NCI-H2081 (cell line): ENCODE results near the gene NPHP4.

Experiments used
- DNase-seq, 2 experiments: peaks; one replicate each; lab custom pipeline; 2025; lab: John Stamatoyannopoulos, UW

NPHP4 gene

DNA sequence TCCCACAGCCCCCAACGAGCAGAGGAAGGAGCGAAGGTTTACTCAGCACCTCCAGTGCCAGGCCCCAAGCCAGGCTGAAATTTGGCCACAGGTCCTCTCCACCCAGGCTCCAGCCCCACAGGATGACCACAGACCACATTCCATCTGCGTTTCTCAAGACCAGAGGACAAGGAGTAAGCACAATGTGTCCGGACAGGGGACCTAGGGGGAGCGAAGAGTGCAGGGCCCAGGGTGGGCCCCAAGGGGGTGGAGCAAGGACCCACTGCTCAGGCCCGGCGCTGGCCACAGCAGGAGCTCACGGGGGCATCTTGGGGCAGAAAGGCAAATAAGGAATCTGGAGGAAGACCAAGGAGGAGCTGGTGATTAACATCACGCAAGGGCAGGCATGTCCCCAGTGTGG, 100.5 kb downstream of the NPHP4 start:
- DNase-seq = no peak

DNA sequence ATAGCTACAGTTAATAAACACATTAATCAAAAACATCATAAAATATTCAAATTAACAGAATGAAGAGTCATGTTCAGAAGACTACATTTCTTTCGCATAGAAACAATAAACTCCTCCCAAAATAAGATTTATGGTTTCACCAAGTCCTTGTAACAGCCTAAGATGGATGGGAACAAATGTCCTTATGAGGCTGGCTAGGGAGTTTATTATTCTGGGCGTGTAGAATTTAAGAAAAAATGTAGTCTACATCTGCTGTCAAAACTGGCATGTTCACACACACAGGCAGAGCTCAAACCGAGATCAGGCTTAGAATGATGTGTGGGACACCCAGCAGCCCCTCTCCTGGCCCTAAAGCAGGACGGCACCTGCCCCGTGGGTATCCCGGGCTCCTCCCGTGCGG, 101.1 kb downstream of the NPHP4 start:
- no peak for DNase-seq

DNA sequence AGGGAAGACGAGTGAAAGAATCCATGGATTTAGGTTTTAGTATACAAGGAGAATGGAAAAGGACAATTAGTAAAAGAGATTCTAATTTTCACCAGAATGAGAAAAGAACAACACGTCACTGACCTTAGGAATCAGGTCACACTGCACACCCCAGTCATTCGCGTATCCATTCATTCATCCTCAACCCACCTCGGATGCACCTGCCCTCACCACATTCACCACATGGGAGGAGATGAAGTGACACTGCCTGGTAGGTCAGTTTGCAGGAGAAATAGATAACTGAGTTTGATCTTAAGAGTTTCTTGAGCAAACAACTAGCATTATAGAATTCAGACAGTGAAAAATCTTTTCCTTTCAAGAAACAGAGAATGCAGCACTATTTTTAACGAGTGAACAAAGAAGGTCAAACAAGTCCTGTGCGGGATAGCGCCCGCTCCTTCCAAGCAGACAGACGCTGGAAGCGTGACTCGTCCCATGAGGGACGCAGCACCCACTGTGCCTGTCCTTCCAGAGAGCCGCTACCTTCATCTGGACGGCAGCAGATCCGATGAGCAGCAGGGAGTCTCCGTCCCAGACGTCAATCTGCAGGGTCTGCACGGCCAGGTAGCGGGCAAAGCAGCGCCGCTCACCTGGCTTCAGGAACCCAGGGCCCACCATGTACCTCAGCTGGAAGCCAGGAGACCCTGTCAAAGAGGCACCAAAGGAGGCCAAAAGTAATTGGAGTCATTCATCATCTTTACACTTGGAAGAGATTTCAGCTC, 101.7 kb downstream of the NPHP4 start:
- DNase-seq = no peak

DNA sequence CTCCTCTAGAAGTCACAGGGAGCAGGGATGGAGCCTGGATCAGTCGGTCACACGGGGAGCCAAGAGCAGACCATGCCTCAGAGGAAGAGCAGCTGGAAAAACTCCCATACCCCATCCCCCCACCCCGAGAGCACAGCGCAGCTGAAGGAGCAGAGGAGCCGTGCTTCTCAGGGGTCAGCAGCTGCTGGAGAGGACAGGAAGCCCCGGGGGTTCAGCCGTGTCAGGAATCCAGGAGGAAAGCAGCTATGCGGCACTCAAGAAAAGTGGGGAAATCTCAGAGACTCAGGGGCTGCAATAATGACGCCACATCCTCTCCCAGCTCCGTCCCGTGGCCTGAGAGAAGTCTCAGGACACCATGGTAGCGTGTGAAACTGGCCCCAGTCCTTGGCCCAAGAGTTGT, 102.3 kb downstream of the NPHP4 start:
- no peak for DNase-seq

DNA sequence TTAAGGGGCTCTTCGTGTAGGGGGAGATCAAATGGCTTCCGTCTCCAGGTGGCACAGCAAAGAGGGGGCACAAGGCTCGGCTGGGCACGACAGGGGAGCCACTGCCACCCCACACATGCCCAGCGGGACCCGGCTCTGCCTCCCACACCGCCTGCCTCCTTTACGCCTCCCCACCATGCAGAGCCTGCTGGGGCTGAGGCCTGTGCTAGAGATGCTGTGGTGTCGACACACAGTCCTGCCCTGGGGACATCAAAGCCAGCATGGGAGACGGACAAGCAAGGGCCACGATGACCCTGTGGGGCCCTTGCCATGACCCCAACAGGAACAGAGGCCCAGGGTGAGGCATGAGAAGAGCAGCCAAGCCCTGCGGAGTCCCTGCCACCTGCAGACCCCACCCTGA, 102.8 kb downstream of the NPHP4 start:
- no peak for DNase-seq

DNA sequence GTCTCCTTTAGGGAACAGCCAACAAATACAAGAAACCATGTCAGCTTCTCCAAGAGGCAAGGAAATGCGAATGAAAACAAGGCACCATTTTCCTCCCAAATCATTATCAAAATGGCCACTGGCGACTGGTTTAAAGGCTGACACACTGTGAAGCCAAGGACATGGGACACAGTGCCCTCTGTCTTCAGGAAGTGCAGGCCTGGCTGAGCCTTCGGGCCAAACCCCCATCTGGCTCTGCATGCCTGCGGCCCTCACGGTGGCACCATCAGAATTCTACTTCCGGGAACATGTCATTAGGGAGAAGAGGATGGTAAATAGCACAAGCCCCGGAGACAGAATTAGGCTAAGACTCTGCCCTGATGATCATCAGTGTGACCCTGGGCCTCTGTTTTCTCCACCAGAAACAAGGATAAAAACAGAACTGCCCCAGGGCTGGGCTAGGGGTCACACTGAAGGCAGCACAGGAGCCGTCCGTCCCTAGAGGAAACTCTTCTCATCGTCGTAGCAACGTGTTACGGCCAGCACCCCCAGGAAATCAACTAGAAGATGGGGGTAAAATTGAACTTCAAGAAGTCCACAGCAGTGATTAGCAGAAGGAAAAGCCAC, 103.5 kb downstream of the NPHP4 start:
- DNase-seq = no peak

DNA sequence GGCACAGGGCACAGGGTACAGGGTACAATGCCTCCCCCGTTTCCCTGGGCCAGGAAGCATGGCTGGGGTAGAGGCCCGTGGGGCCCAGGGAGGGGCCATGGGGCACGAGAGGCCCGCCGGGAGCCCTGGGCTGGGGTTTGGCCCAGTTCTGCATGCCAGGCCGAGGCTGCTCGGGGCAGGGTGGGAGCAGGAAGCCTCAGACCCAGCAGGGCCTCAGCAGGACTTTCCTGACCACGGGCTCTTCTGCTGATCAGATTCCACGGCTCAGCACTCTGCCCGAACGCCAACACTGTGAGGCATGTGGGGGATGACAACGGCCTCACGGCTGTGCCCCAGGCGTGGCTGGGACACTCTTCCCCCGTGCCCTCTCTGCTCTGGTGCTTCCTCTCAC, 104.3 kb downstream of the NPHP4 start:
- no peak for DNase-seq

DNA sequence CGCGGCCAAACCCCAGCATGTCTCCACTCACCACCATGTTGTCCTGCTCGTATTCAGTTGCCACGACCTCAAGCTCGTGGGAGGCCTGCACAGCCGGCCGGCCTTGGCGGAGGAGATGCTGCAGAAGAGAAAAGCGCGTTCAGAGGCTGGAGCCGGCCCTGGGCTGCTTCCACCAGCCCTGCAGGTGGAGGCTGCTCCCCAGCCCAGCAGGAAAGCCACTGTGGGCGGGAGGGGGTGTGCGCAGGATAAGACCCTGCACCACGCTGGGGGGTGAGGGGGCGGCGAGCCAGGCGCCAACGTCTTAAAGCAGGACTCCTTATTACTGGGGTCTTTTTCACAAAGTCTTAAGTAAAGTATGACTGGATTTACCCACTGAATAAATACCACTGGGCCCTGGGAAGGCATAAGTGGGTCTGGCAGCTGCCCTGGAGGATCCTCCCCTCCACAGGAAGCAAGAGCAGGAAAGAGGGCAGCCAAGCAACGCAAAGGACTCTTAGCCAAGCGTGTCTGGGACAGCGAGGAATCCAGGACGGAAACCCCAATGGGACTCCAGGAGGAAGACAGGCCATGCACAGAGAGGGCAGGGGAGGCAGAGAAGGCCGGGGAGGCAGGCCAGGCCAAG, 104.8 kb downstream of the NPHP4 start:
- no peak for DNase-seq

DNA sequence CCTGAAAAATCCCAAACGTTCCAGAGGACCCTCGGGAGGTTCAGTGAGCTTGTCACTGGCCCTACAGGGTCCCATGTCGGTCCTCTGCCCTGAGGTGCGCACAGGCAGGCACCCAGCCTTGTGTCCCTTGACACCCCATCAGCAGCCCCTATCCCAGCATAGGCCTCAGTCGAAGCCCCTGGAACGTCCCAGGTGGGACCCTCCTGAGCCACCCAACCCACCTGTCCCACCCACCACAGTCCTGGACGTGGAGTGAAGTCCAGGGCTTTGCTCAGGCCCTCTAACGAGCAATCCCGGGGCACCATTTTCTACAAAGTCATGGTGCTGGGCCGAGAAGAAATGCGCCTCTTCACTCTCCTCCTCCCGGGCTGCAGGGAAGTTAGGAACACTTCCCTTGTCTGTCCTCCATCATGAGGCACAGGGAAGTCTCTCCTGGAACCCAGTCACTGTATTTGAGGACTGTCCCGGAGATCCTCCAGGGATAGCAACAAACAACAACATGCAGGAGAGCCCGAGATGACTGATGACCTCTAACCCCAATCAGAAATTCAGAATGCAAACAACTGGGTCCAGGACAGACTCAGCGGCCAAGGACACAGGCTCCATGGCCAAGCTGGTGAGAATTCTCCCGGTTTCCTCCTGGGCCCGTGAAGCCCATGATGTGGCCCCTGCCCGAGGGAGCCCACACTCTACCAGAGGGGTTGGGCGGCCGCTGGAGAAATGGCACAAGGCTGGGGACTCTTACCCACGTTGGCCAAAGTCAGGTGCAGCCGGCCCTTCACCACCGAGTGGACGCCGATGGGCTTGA, 105.5 kb downstream of the NPHP4 start:
- no peak for DNase-seq

DNA sequence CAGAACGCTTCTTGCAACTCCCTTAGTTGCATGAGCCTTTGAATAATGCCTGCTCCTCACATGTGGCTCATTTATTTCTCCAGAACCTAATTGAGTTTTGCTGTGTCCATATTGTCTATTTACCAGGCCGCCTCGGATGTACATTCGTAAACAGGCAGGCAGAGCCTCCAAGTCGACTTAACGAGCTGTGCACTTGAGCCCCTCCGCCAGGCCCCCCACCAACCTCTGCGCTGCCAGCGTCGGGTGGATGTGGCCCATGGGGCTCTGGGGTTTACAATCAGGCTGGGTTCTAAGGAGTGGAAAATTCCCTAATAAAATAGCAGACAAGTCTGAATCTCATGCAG, 106.1 kb downstream of the NPHP4 start:
- no peak for DNase-seq

DNA sequence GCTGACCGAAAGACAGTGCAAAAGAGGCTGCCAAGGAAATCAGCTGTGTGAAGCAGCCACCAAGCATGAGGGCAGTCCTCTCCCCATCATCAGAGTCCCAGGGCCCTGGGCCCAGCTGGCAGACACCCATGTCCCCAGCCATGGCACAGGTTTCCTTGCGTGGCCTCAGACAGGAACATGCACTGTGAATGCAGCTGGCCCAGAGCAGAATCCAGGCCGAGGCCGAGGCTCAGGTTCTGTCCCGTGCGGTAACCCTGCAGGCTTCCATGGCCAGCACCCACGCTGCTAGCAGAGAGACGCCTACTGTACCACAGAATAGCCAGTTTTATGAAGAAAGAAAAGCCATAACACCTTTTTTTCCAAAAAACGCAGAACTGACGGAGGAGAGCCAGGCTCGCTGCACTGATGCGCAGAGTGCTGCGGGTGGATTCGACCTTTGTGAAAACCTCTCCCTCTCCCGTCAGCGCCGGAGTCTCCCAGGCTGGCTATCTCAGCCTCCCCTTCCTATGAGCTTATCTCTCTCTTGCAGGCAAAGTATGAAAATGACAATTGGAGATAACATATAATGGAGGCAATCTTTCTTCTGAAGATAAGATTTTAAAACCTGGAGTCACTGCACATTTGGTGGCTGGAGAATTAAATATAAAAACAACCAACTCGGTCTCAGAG, 106.6 kb downstream of the NPHP4 start:
- no peak for DNase-seq

DNA sequence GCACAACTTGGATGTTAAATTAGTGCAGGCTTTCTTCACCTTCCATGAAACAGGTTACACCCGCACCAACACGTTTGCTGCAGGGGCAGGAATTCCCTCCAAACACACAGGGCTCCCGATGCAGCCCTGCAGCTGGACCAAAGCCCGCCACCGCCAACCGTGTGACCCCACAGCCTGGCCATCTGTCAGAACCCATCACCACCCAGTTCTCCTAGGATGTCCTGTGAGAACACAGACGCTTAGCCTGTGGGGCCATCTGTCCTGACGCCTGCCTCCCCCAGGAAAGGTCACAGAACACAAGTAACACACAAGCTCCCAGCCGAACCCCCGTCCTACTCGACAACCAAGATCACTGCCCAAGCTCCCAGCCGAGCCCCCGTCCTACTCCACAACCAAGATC, 108.1 kb downstream of the NPHP4 start:
- DNase-seq = no peak

DNA sequence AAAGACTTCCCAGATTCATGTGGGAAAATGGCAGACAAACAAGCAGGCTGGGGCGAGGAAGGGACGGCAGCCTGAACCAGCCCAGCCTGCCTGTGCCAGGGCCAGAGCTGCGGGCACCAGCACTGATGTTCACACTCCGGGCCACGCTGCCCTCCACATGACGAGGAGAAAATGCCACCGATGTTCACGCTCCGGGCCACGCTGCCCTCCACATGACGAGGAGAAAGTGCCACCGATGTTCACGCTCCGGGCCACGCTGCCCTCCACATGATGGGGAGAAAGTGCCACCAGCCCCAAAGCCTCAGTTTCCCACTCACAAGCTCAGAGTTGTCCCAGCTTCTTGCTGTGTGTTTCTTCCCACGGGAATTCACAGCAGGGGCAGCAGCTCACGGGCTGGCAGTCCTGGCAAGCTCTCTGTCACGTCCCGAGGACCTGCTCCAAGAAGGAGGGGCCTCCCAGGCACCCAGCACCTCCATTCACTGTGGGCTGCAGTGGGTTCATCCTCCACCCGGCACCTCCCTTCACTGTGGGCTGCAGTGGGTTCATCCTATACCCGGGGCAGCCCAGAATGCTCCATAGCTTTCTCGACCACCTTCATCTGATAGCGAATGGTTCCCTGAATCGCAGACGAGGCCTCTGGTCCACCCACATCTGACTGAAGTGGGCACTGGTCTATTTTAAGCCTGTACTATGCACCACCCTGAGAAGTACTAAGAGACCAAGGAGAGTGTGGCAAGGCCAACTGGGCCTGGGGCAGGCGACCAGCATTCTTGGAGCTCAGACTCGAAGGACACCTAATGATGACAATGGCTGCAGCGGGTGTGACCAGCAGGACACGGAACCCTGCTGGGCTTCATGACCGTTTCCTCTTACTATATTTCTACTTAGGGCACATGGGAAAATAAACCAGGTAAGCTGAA, 108.8 kb downstream of the NPHP4 start:
- no peak for DNase-seq

DNA sequence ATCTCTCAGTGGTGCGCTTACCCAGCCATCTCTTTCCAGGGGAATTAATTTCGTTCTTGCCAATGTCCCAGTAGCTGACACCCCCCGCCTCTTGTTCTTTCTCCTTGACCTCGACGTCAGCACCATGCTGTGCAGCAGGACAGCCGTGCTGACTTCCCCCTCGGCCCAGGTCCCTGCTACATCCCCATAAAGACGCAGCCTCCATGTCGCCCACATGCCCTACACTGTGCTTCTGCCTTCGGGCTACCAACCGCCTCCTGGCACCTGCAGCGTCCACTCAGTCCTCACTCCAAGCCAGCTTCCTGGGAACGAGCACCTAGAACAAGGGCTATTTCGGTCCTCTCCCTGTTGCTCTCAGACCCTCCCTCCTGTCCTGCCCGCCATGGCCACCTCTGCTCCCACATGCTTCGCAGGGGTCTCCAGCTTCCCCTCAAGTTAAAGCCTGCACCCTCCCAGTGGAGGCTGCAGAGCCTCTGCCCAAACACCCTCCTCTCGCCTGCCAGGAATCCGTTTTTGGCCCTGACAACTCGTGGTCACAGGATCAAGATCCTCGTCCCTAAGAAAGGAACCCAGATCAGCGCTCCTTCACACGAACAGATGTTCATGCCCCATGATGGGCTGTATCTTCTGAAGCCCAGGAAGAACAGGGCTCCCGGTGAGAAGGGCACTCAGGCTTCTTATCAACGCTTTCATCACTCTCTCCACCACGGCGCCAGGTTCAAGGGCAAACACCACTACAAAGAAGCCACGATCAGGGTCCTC, 109.7 kb downstream of the NPHP4 start:
- no peak for DNase-seq

DNA sequence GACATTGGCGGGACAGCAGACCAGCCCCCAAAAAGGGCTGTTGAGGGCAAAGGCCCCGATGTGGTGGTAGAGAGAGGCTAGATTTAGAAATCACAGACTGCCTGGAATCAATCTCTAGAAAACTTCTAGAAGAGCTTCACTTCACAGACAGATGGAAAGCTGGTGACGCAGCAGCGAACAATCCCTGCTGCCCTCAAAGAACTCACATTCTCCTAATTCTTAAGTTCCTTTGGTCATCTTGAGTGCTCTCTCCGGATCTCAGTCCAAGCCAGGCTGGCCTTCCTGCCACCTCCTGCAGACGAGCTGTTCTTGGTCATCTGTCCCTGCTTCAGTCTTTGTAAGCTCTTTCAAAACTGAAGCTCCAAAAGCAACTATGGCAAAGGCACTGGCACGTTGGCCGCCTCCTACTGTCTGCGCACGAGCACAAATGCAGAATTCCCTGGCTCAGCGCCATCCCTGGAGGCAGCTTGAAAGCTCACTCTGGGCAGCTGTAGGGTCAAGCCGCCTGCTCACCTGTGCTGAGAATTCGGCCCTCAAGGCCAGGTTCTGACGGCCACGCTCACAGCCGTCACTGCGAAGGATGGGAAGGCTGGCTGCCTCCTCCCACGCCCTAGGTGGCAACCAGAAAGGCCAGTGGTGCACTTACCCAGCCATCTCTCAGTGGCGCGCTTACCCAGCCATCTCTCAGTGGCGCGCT, 110.6 kb downstream of the NPHP4 start:
- DNase-seq = no peak

DNA sequence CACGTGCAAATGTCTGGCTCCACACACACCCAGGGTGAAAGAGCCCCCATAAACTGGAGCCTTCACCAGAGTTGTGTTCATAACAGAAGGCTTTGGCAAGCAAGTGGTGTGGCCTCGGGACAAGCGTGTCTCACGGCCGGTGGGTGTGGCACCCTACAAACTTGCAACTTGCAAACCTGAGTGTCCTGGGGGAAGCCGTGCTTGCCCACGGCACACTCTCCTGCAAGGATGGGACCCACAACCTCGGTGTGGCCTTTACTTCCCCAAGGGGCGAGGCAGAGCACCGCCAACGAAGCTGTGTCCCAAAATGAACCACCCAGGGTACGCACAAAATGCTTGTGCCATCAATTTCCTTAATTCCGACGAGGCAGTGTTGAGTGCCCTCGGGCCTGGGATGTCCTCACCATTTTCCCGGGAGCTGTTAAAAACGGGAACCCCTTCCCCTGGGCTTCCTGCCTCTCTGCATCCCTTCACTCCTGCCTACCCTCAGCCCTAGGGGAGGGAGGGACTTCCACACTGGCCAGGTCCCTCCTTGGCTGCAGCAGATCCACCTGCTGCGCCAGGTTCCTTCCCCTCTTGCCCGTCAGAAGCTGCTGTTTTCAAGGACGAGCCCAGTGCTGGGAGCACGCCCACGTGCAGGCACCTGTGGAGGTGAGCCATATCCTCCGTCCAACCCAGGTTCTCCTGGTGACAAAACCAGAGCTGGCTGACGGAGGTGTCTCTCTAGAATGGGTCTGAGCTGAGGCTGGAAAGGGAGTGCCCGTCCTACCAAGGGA, 111.4 kb downstream of the NPHP4 start:
- DNase-seq = no peak

DNA sequence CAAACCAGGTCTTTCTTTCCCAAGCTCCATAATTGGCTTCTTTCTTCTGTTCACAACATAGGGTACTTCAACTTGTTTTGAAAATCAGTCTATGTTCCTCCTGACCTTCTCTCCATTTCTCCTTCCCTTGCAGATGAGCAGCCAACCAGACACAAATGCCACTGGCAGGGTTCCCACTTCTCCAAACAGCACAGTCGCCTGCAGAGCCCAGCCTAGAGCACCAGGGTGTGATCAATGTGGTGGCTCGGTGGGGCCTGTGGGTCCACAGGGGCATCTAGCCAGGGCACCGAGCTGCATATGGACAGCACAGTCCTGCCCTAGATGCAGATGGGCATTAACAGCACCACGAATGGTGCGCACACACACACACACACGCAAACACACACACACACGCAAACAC, 112.8 kb downstream of the NPHP4 start:
- DNase-seq = no peak

DNA sequence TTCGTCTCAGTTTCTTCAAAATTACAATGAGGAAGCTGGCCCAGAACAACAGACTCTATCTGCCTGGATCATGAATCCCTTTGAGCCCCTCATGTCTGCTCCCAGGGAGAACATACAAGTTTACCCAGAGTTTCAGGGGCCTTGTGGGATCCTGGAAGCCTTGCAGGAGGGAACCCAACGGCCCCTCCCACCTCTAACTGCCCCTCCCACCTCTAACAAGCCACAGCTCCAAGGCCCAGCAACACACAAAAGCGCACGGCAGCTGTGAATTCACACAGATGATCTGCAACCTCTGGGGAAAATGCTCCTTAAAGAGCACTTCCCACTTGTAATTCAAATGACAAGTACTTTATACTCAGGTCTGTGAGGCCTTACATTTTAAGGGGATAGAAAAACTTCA, 113.3 kb downstream of the NPHP4 start:
- no peak for DNase-seq
